Measurements from ENCODE around the gene TEX11. TPM values are rescaled to one million over a fixed set of nuclear protein-coding genes. Genes with fewer than 3 reads are reported as not detected.
"Not testable (repeated sequence)": the region's sequence is repeated elsewhere in the genome, so short reads cannot be mapped to it uniquely, and the experiment has no call there.

The TEX11 gene
- total RNA-seq, 2 experiments from 2014 or later: not detected

- POLR2A ChIA-PET: no interaction called here
- CTCF ChIA-PET: interaction anchor here (0.8 to 2.4 kb wide), 3 partner anchors 39 to 102 kb away, joined by 3 to 8 read pairs (median 7); no protein-coding TSS in a partner anchor
- Mint-ChIP-seq H3K4me3 (no peak overlapping the region), H3K36me3 (no peaks in the 10 kb centered on the region), H3K27ac (no peak overlapping the region), H3K4me1 (ENCODE audit: low read depth) (peaks cover 12% of the 10 kb centered on the region), H3K9me3 (no peaks in the 10 kb centered on the region), H3K27me3 (no peaks in the 10 kb centered on the region)
- no peak for DNase-seq
- intact Hi-C loops (cut with micrococcal nuclease): loop anchor here (1.0 to 5.0 kb wide), 2 partner anchors 47 to 100 kb away; no protein-coding TSS in a partner anchor
Measured at GRCh38 chrX:70554081-70554480, 354.4 kb downstream of the TEX11 start.

GRCh38 chrX:70553516-70553915 lies 355.0 kb downstream of the TEX11 start:
- H3K36me3 Mint-ChIP-seq: no peaks in the 10 kb centered on the region
- POLR2A ChIA-PET: no interaction called here
- CTCF ChIA-PET: interaction anchor here (1.0 kb wide), 1 partner anchor 98 kb away, joined by 7 read pairs; no protein-coding TSS in a partner anchor
- intact Hi-C loops (cut with micrococcal nuclease): loop anchor here (5.0 kb wide), 1 partner anchor 46 kb away; no protein-coding TSS in a partner anchor
- H3K27me3 Mint-ChIP-seq: no peaks in the 10 kb centered on the region
- peaks cover 12% of the 10 kb centered on the region for H3K4me1 Mint-ChIP-seq (ENCODE audit: low read depth)
- no peaks in the 10 kb centered on the region for H3K9me3 Mint-ChIP-seq
- no peak overlapping the region for H3K4me3 Mint-ChIP-seq
- no peak overlapping the region for H3K27ac Mint-ChIP-seq
- DNase-seq: no peak

GRCh38 chrX:70552130-70552704 lies 356.3 kb downstream of the TEX11 start:
- POLR2A ChIA-PET: no interaction called here
- DNase-seq: no peak
- no peaks in the 10 kb centered on the region for H3K36me3 Mint-ChIP-seq
- H3K4me3 Mint-ChIP-seq: no peak overlapping the region
- CTCF ChIA-PET: interaction anchor here (1.6 kb wide), 1 partner anchor 28 kb away, joined by 4 read pairs; no protein-coding TSS in a partner anchor
- no peak overlapping the region for H3K27ac Mint-ChIP-seq
- peaks cover 12% of the 10 kb centered on the region for H3K4me1 Mint-ChIP-seq (ENCODE audit: low read depth)
- no peaks in the 10 kb centered on the region for H3K9me3 Mint-ChIP-seq
- no peaks in the 10 kb centered on the region for H3K27me3 Mint-ChIP-seq
- intact Hi-C loops (cut with micrococcal nuclease): loop anchor here (5.0 kb wide), 1 partner anchor 45 kb away; no protein-coding TSS in a partner anchor

- H3K4me3 Mint-ChIP-seq: no peak overlapping the region
- ChIA-PET POLR2A (no interaction called here), CTCF (no interaction called here)
- no peaks in the 10 kb centered on the region for H3K36me3 Mint-ChIP-seq
- peaks cover 10% of the 10 kb centered on the region for H3K4me1 Mint-ChIP-seq (ENCODE audit: low read depth)
- H3K27ac Mint-ChIP-seq: no peak overlapping the region
- no peak for DNase-seq
- intact Hi-C loops (cut with micrococcal nuclease): no loop called here
- H3K9me3 Mint-ChIP-seq: no peaks in the 10 kb centered on the region
- no peaks in the 10 kb centered on the region for H3K27me3 Mint-ChIP-seq
Measured at GRCh38 chrX:70549429-70549828, 359.1 kb downstream of the TEX11 start.

GRCh38 chrX:70535198-70535597 lies 373.3 kb downstream of the TEX11 start:
- H3K9me3 Mint-ChIP-seq: no peaks in the 10 kb centered on the region
- no peak overlapping the region for H3K27ac Mint-ChIP-seq
- CTCF ChIA-PET: no interaction called here
- H3K4me3 Mint-ChIP-seq: no peak overlapping the region
- H3K27me3 Mint-ChIP-seq: peaks cover 7% of the 10 kb centered on the region
- no peaks in the 10 kb centered on the region for H3K36me3 Mint-ChIP-seq
- DNase-seq: no peak
- no peaks in the 10 kb centered on the region for H3K4me1 Mint-ChIP-seq (ENCODE audit: low read depth)
- intact Hi-C loops (cut with micrococcal nuclease): no loop called here
- POLR2A ChIA-PET: no interaction called here

- intact Hi-C loops (cut with micrococcal nuclease): no loop called here
- CTCF ChIA-PET: no interaction called here
- DNase-seq: no peak
- Mint-ChIP-seq H3K9me3 (no peaks in the 10 kb centered on the region), H3K27me3 (no peaks in the 10 kb centered on the region), H3K36me3 (no peaks in the 10 kb centered on the region), H3K4me3 (no peak overlapping the region), H3K4me1 (ENCODE audit: low read depth) (peaks cover 3% of the 10 kb centered on the region), H3K27ac (no peak overlapping the region)
- POLR2A ChIA-PET: no interaction called here
Measured at GRCh38 chrX:70527610-70528345, 380.7 kb downstream of the TEX11 start.

GRCh38 chrX:70527053-70527452 lies 381.5 kb downstream of the TEX11 start:
- Mint-ChIP-seq H3K9me3 (no peaks in the 10 kb centered on the region), H3K36me3 (no peaks in the 10 kb centered on the region), H3K4me1 (ENCODE audit: low read depth) (peaks cover 3% of the 10 kb centered on the region), H3K27ac (no peak overlapping the region), H3K4me3 (no peak overlapping the region), H3K27me3 (no peaks in the 10 kb centered on the region)
- ChIA-PET POLR2A (no interaction called here), CTCF (no interaction called here)
- DNase-seq: no peak
- intact Hi-C loops (cut with micrococcal nuclease): no loop called here

GRCh38 chrX:70525733-70526132 lies 382.8 kb downstream of the TEX11 start:
- no peak for DNase-seq
- Mint-ChIP-seq H3K4me1 (ENCODE audit: low read depth) (peaks cover 3% of the 10 kb centered on the region), H3K4me3 (no peak overlapping the region), H3K27me3 (no peaks in the 10 kb centered on the region), H3K27ac (no peak overlapping the region), H3K36me3 (no peaks in the 10 kb centered on the region), H3K9me3 (no peaks in the 10 kb centered on the region)
- CTCF ChIA-PET: no interaction called here
- POLR2A ChIA-PET: no interaction called here
- intact Hi-C loops (cut with micrococcal nuclease): no loop called here

GRCh38 chrX:70515692-70516091 lies 392.8 kb downstream of the TEX11 start:
- POLR2A ChIA-PET; H3K4me1 Mint-ChIP-seq (ENCODE audit: low read depth); DNase-seq; H3K27me3 Mint-ChIP-seq; H3K4me3 Mint-ChIP-seq; H3K9me3 Mint-ChIP-seq; intact Hi-C loops (cut with micrococcal nuclease); H3K27ac Mint-ChIP-seq; H3K36me3 Mint-ChIP-seq; CTCF ChIA-PET: not testable (repeated sequence)

- CTCF ChIA-PET; POLR2A ChIA-PET; H3K4me1 Mint-ChIP-seq (ENCODE audit: low read depth); H3K27me3 Mint-ChIP-seq; intact Hi-C loops (cut with micrococcal nuclease); H3K4me3 Mint-ChIP-seq; DNase-seq; H3K27ac Mint-ChIP-seq; H3K36me3 Mint-ChIP-seq; H3K9me3 Mint-ChIP-seq: not testable (repeated sequence)
Measured at GRCh38 chrX:70515270-70515669, 393.2 kb downstream of the TEX11 start.

GRCh38 chrX:70509078-70509477 lies 399.4 kb downstream of the TEX11 start:
- H3K27ac Mint-ChIP-seq: peak overlapping the region; percentile 45
- peaks cover 3% of the 10 kb centered on the region for H3K27me3 Mint-ChIP-seq
- H3K36me3 Mint-ChIP-seq: no peaks in the 10 kb centered on the region
- no peak overlapping the region for H3K4me3 Mint-ChIP-seq
- peaks cover 36% of the 10 kb centered on the region for H3K4me1 Mint-ChIP-seq (ENCODE audit: low read depth)
- ChIA-PET CTCF (no interaction called here), POLR2A (interaction anchor here (0.6 kb wide), 1 partner anchor 186 kb away, joined by 3 read pairs; no protein-coding TSS in a partner anchor)
- intact Hi-C loops (cut with micrococcal nuclease): loop anchor here (5.0 kb wide), 1 partner anchor 43 kb away; no protein-coding TSS in a partner anchor
- DNase-seq: no peak
- no peaks in the 10 kb centered on the region for H3K9me3 Mint-ChIP-seq

- intact Hi-C loops (cut with micrococcal nuclease): loop anchor here (1.0 to 5.0 kb wide), 3 partner anchors 44 to 84 kb away; no protein-coding TSS in a partner anchor
- Mint-ChIP-seq H3K4me3 (no peak overlapping the region), H3K9me3 (no peaks in the 10 kb centered on the region), H3K27me3 (peaks cover 3% of the 10 kb centered on the region), H3K27ac (peak overlapping the region; percentile 44), H3K4me1 (ENCODE audit: low read depth) (peaks cover 37% of the 10 kb centered on the region), H3K36me3 (no peaks in the 10 kb centered on the region)
- peak; percentile 51 for DNase-seq
- POLR2A ChIA-PET: interaction anchor here (0.6 kb wide), 1 partner anchor 376 kb away, joined by 5 read pairs; no protein-coding TSS in a partner anchor
- CTCF ChIA-PET: no interaction called here
Measured at GRCh38 chrX:70508296-70508911, 400.1 kb downstream of the TEX11 start.
